ENCODE data around the gene LY6G6C.

LY6G6C gene

DNA sequence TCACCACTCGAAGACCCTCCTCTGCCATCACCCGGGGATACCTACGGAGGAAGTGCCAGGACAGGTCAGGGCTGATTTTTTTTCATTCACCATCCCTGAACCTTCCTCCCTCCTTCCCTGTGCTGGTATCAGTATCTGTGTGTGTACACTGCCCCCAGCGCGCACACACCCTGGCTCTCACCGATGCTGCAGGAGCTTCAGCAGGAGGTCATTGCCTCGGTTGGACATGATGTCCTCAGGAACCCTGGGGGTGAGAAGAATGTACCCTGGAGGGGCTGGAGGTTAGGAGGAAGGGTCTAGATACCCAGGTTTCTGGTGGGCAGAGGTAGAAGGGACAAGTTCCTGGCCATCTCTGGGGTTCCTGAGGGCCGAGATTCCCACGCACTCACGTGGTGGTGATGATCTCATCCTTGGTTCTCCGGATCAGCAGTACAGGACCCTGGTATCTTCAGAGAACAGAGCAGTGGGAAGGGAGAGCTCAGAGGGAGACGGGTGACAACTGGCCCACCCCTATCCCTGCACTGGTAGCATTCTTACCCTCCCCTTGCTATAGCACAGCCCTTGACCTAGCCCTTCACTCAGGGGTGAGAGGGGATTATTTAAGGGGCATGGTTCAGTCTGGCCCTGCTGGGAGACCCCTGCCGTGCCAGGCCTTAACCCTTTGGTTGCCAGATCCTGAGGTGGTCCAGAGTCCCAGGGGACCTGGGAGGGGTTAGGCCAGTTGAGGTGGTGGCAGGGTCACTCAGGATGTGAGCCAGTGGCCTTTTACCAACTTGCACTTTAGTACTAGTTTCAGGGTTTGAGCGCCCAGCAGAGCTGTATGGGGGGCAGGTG, 33.5 kb downstream of the LY6G6C start:
- DNase-seq (ENCODE audit: low read depth) = no peak
- TF ChIP-seq, protein P1, sequence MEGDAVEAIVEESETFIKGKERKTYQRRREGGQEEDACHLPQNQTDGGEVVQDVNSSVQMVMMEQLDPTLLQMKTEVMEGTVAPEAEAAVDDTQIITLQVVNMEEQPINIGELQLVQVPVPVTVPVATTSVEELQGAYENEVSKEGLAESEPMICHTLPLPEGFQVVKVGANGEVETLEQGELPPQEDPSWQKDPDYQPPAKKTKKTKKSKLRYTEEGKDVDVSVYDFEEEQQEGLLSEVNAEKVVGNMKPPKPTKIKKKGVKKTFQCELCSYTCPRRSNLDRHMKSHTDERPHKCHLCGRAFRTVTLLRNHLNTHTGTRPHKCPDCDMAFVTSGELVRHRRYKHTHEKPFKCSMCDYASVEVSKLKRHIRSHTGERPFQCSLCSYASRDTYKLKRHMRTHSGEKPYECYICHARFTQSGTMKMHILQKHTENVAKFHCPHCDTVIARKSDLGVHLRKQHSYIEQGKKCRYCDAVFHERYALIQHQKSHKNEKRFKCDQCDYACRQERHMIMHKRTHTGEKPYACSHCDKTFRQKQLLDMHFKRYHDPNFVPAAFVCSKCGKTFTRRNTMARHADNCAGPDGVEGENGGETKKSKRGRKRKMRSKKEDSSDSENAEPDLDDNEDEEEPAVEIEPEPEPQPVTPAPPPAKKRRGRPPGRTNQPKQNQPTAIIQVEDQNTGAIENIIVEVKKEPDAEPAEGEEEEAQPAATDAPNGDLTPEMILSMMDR (IDR thresholded peaks at IDR 0.05; ENCODE audit: insufficient read depth, low read depth, low read length, missing control alignments) = no peak
- H3K4me3 ChIP-seq (ENCODE audit: low read depth, low read length) = no peak overlapping the region

DNA sequence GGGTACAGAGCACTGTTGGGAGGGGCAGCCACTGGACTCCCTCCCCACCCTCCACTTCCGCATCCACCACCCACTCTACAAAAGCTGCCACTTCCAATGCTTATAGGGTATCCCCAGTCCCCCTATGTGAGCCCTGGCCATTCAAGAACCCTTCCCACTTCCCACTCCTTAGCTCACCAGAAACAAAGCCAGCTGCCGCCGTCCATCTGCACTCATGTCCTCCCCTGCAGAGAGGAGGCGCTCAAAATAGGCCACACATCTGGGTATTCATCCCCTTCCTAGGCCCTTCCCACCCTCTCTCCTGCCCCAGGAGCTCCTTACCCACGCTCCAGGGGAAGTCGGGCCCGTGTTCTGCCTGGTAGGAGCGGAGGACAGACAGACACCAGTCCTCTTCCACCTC, 34.2 kb downstream of the LY6G6C start:
- DNase-seq (ENCODE audit: low read depth) = no peak

DNA sequence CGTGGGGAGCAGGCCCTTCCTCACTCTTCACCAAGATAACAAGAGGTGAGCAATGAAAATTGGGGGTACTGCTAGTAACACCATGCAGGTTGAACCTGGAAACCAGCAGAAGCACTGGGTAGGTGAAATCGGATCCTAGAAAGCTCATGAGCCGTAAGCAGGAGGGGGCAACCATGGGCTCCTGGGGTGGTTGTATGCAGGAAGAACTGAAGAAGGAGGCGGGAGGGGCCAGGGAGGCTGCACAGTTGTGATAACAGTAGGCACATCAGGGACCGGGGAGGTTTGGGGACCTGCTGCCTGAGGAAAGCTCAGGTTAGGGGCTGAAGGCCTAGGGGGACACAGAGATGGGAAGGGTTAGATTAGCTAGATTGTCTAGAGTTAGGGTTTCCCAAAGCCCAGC, 35.1 kb downstream of the LY6G6C start:
- TF ChIP-seq, protein P1 (IDR thresholded peaks at IDR 0.05; ENCODE audit: insufficient read depth, low read depth, low read length, missing control alignments) = no peak
- H3K4me3 ChIP-seq (ENCODE audit: low read depth, low read length) = no peak overlapping the region
- DNase-seq (ENCODE audit: low read depth) = no peak

More for the DNA sequence above, 34.2 kb downstream of the LY6G6C start:
- TF ChIP-seq, protein P1 (IDR thresholded peaks at IDR 0.05; ENCODE audit: insufficient read depth, low read depth, low read length, missing control alignments) = no peak
- no peak overlapping the region for H3K4me3 ChIP-seq (ENCODE audit: low read depth, low read length)

DNA sequence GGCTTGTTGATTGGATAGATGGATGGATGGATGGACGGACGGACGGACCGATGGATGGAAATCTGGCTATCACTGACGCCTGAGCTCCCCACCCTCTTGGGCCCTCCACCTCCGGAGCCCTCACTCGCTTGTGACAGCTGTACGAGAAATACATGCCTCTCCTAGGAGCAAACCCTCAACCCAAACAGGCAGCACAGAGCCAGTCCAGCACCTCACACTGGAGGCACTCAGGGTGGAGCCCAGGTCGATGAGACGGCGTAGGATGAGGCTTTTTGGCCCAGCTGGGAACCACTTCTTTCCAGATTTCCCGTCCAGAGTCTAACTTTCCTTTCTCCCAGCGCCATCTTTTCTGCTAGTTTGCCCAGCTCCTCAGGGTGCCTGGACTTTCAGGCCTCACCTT, 38.0 kb downstream of the LY6G6C start:
- H3K4me3 ChIP-seq (ENCODE audit: low read depth, low read length) = no peak overlapping the region
- no peak for DNase-seq (ENCODE audit: low read depth)
- TF ChIP-seq, protein P1 (IDR thresholded peaks at IDR 0.05; ENCODE audit: insufficient read depth, low read depth, low read length, missing control alignments) = no peak

DNA sequence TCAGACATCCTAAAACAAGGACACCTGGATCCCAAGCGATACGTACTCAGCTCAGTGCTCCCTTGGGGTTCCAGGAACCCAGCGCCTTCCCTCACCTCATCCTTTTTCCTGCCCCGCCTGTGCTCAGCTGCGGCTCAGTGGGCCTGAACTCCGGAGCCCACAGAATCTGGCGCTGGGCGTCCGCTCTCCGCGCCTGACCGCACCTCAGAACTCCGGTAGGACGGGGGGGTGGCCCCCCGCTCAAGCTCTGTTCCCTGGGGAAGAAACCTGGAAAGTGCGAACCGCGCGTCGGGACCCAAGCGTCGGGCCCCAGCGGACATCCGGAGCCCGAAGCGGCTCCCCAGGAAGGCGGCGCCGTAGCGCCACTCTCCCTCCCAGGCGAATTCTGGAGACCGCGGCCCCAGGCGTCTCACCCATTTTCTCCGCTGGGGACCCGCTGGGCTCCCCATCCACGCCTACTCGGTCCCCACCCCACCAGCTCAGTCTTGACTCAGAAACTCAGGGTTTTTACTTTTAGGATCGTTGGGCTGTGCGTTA, 40.3 kb downstream of the LY6G6C start:
- H3K4me3 ChIP-seq (ENCODE audit: low read depth, low read length) = peak overlapping the region; percentile 72
- DNase-seq (ENCODE audit: low read depth) = peak; percentile 56
- TF ChIP-seq, protein P1 (IDR thresholded peaks at IDR 0.05; ENCODE audit: insufficient read depth, low read depth, low read length, missing control alignments) = peak; percentile 11

DNA sequence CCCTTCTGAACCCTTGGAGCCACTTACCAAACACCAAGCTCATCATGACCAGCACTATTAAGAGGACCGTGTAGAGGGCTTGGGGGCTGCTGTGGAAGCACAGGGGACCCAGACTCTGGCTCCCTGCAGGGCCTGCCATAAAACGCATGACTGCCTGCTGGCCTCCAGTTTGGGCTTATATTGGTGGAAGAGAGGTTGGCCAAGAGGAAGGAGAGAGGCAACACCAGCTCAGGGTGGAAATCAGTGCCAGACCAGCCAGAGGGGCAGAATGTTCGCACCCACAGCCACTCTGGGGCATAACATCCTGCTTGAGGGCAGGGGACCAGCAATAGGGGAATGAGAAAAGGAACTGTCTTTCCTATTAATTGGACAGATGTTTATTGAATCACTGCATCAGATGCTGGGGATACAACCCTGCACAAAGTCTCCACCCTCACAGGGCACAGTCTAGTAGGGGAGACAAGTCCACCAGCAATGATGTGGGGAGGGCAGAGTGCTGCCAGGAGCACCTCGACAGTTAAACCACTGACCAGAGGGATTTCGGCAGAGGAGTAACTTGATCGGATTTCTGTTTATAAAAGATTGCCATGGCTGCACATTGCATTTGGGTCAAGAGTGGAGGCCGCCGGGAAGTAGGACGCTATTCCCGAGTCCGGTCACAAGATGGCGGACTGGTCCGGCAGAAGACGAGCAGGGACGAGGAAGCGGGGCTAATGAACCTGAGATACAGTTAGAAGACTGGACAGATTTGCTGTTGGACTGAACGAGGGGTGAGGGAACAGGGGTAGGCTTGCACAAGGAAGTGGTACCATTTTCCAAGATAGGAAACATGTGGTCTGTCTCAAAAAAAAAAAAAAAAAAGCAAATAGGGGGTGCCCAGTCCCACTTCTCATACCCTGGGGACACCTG, 41.1 kb downstream of the LY6G6C start, which contains the start of gene LY6G5C:
LY6G5C (minus strand) TSS at position 842 of the 909 bp plus-strand sequence; CDS start at position 148, 694 bp downstream.
- H3K4me3 ChIP-seq (ENCODE audit: low read depth, low read length) = peak within 1 kb of the TSS; percentile 72
- TF ChIP-seq, protein P1 (IDR thresholded peaks at IDR 0.05; ENCODE audit: insufficient read depth, low read depth, low read length, missing control alignments) = peak; percentile 71
- peak; percentile 90 for DNase-seq (ENCODE audit: low read depth)
